ENCODE measurements around the gene S100A4. TPM values are rescaled to one million over a fixed set of nuclear protein-coding genes. Genes with fewer than 3 reads are reported as not detected.
"Not testable (repeated sequence)": the region's sequence is repeated elsewhere in the genome, so short reads cannot be mapped to it uniquely, and the experiment has no call there.

The S100A4 gene
- total and polyA plus RNA-seq, 4 donors: 44.0 to 2,351 (median 762) TPM

GRCh38 chr1:153582836-153583235 is 37.2 kb upstream of the S100A4 start:
- H3K27ac ChIP-seq (ENCODE audit: low read depth in 1 of 2, low read length in 1 of 2); H3K4me1 ChIP-seq (ENCODE audit: control insufficient read depth in 5 of 5, insufficient read depth in 5 of 5, low read length in 5 of 5); H3K4me3 ChIP-seq; ATAC-seq (ENCODE audit: insufficient read depth, low FRiP score); H3K9me3 ChIP-seq (ENCODE audit: control insufficient read depth in 4 of 4, insufficient read depth in 3 of 4, low read length in 3 of 4); H3K9ac ChIP-seq (ENCODE audit: insufficient read depth in 1 of 2, low read length in 2 of 2); DNase-seq; H3K27me3 ChIP-seq (ENCODE audit: control insufficient read depth in 3 of 3, insufficient read depth in 3 of 3, low read length in 2 of 3); H3K36me3 ChIP-seq (ENCODE audit: control insufficient read depth in 4 of 4, insufficient read depth in 4 of 4, low read length in 4 of 4): not testable (repeated sequence)
- 95 to 96% methylated on average over 28 to 34 of the region's 34 CpGs for WGBS, 2 donors

- no peak overlapping the region for H3K4me3 ChIP-seq
- ATAC-seq (ENCODE audit: insufficient read depth, low FRiP score) (no peak), DNase-seq (no peak)
- no peaks in the 10 kb centered on the region for H3K9me3 ChIP-seq (ENCODE audit: control insufficient read depth in 4 of 4, insufficient read depth in 3 of 4, low read length in 3 of 4)
- no peak overlapping the region for H3K9ac ChIP-seq (ENCODE audit: insufficient read depth in 1 of 2, low read length in 2 of 2)
- no peak overlapping the region for H3K27ac ChIP-seq (ENCODE audit: low read depth in 1 of 2, low read length in 1 of 2)
- H3K4me1 ChIP-seq (ENCODE audit: control insufficient read depth in 5 of 5, insufficient read depth in 5 of 5, low read length in 5 of 5): peaks cover 0 to 2% (median 0%) of the 10 kb centered on the region in 5 donors
- H3K27me3 ChIP-seq (ENCODE audit: control insufficient read depth in 3 of 3, insufficient read depth in 3 of 3, low read length in 2 of 3): no peaks in the 10 kb centered on the region
- H3K36me3 ChIP-seq (ENCODE audit: control insufficient read depth in 4 of 4, insufficient read depth in 4 of 4, low read length in 4 of 4): no peaks in the 10 kb centered on the region
- no peak for TF ChIP-seq CTCF (IDR thresholded peaks at IDR 0.05; ENCODE audit: control extremely low read depth, extremely low read depth)
- WGBS, 2 donors: 88 to 92% methylated on average over 3 of the region's 3 CpGs
Observed at GRCh38 chr1:153578936-153579335, 33.3 kb upstream of the S100A4 start.

- Histone ChIP-seq H3K4me3 (no peak overlapping the region), H3K27ac (ENCODE audit: low read depth in 1 of 2, low read length in 1 of 2) (no peak overlapping the region), H3K27me3 (ENCODE audit: control insufficient read depth in 3 of 3, insufficient read depth in 3 of 3, low read length in 2 of 3) (no peaks in the 10 kb centered on the region), H3K9me3 (ENCODE audit: control insufficient read depth in 4 of 4, insufficient read depth in 3 of 4, low read length in 3 of 4) (no peaks in the 10 kb centered on the region), H3K9ac (ENCODE audit: insufficient read depth in 1 of 2, low read length in 2 of 2) (no peak overlapping the region), H3K4me1 (ENCODE audit: control insufficient read depth in 5 of 5, insufficient read depth in 5 of 5, low read length in 5 of 5) (peaks cover 0 to 2% (median 0%) of the 10 kb centered on the region in 5 donors), H3K36me3 (ENCODE audit: control insufficient read depth in 4 of 4, insufficient read depth in 4 of 4, low read length in 4 of 4) (no peaks in the 10 kb centered on the region)
- ATAC-seq (ENCODE audit: insufficient read depth, low FRiP score) (no peak), DNase-seq (no peak)
- TF ChIP-seq CTCF (IDR thresholded peaks at IDR 0.05; ENCODE audit: control extremely low read depth, extremely low read depth): no peak
Observed at GRCh38 chr1:153578490-153578889, 32.9 kb upstream of the S100A4 start.

GRCh38 chr1:153577624-153578051 is 32.0 kb upstream of the S100A4 start:
- H3K27ac ChIP-seq (ENCODE audit: low read depth in 1 of 2, low read length in 1 of 2): no peak overlapping the region
- H3K4me1 ChIP-seq (ENCODE audit: control insufficient read depth in 5 of 5, insufficient read depth in 5 of 5, low read length in 5 of 5): peaks cover 0 to 2% (median 0%) of the 10 kb centered on the region in 5 donors
- WGBS, 2 donors: 58 to 78% methylated on average over 9 of the region's 9 CpGs
- H3K36me3 ChIP-seq (ENCODE audit: control insufficient read depth in 4 of 4, insufficient read depth in 4 of 4, low read length in 4 of 4): no peaks in the 10 kb centered on the region
- no peak for DNase-seq
- H3K4me3 ChIP-seq: no peak overlapping the region
- no peaks in the 10 kb centered on the region for H3K9me3 ChIP-seq (ENCODE audit: control insufficient read depth in 4 of 4, insufficient read depth in 3 of 4, low read length in 3 of 4)
- ATAC-seq (ENCODE audit: insufficient read depth, low FRiP score): no peak
- no peaks in the 10 kb centered on the region for H3K27me3 ChIP-seq (ENCODE audit: control insufficient read depth in 3 of 3, insufficient read depth in 3 of 3, low read length in 2 of 3)
- TF ChIP-seq CTCF (IDR thresholded peaks at IDR 0.05; ENCODE audit: control extremely low read depth, extremely low read depth): no peak
- H3K9ac ChIP-seq (ENCODE audit: insufficient read depth in 1 of 2, low read length in 2 of 2): no peak overlapping the region

All from lung (tissue), 12 donors.